ENCODE results near the gene CD72.
"Not testable (repeated sequence)": the region's sequence is repeated elsewhere in the genome, so short reads cannot be mapped to it uniquely, and the experiment has no call there.

CD72 gene

DNA sequence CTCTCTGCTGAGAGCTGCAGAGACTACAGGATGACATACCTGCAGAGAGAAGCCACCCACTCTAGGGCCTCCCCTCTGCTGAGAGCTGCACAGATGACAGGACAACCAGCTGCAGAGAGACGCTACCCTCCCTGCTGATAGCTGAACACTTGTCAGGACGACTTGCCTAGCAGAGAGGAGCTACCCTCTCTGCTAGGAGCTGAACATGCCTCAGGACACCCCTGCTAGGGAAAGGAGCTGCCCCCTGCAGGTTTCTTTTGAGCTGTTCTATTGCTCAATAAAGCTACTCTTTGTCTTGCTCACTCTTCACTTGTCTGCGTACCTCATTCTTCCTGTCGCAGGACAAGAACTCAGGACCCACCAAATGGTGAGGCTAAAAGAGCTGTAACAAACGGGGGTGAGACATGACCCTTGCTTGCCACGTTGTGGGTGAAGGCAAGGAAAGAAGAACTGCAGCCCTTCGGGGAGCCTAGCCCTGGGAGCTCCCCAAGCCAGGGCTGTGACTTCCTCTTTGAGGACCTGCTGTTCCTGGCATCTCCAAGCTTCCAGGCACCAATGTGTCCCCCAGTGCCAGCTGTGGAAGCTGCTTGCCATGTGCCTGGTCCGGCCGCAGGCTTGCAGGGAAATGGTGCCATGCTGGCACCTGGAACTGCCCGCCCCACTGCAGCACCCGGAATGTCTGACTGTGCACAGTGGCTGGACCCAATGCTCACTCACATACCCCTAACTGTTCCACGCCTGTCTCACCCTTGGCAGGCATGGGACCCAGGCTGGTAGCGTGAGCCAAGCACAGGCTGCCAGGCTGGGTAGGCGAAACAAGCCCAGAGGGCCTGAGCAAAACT is 18.2 kb downstream of the CD72 start:
- DNase-seq, result no peak
- TF ChIP-seq POLR2A (IDR thresholded peaks at IDR 0.05; ENCODE audit: low read length) (no peak), GATA1 (IDR thresholded peaks at IDR 0.05; ENCODE audit: low read depth, low read length) (no peak)

DNA sequence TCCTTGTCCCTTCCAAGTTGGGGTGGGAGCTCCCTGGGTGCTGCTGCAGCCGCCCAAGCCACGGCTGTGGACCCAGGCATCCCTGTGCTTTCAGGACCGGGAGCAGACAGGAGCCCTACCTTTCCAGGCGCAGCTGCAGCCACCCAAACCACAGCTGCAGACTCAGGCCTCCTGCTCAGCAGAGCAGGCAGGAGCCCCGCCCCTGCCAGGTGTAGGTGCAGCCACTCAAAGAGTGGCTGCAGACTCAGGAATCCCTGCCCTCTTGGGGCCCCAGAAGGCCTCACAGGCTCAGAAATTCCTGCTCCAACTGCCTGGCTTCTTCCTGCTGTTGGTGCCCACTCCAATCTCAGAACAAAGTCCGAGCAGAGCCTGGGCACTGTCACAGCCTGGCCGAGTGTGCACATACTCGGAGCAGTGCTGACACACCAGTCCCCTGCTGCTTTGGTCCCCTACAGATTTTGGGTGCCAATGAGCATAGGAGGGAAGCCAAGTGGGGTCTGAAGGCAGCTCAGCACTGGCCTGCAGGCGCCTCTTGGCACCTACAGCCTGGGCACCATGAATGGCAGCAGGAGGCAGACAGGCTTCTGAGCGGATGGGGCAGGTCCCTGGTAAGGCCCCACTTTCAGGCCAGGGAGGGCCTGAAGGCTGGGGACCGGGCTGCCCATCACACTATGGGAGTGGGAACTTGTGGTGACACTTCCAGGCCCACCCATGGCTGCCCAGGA is 19.2 kb downstream of the CD72 start:
- TF ChIP-seq POLR2A (IDR thresholded peaks at IDR 0.05; ENCODE audit: low read length), result no peak
- no peak for DNase-seq

DNA sequence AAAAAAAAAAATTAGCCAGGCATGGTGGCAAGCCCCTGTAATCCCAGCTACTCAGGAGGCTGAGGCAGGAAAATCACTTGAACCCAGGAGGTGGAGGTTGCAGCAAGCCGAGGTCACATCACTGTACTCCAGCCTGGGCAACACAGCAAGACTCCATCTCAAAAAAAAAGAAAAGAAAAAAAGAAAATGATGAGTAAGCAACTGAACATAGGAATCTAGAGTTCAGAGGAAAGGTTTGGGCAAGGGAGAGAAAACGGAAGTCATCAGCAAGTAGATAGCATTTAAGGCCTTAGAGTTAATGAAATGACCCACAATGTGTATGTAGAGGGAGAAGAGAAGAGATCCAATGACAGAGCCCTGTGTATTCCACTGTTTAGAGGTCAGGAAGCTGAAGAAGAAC is 21.3 kb downstream of the CD72 start:
- DNase-seq, result not testable (repeated sequence)

DNA sequence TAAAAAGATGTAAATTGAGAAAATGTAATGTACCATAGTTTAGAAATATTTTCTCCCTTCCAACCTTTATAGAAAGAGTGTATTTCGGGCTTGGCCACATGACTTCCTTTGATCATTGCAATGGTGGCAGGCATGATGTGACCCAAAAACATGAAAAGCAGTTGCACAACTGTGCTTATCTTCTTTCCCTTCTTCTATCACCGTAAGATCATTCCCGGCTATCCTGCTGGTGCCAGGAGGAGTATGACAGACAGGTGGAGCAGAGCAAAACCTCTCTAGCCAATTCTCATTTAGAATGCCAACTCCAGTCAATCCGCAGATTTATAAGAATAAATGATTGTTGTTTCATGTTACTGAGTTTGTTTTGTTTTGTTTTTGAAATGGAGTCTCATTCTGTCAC is 23.7 kb downstream of the CD72 start:
- TF ChIP-seq GATA1 (IDR thresholded peaks at IDR 0.05; ENCODE audit: low read depth, low read length) (no peak), POLR2A (IDR thresholded peaks at IDR 0.05; ENCODE audit: low read length) (no peak)
- DNase-seq, result no peak

DNA sequence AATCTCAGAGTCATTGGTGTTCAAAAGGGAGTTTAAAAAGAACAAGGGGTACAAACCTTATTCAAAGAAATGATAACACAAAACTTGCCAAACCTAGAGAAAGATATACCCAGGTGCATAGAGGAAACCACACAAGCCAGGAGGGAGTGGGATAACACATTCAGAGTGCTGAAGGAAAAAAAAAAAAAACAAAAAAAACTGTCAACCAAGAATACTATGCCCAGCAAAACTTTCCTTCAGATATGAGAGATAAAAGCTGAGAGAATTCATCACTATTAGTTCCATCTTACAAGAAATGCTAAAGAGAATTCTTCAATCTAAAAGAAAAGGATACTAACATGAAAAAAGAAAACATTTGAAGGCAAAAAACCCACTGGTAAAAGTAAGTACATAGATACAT is 24.6 kb downstream of the CD72 start:
- TF ChIP-seq GATA1 (IDR thresholded peaks at IDR 0.05; ENCODE audit: low read depth, low read length) (no peak), POLR2A (IDR thresholded peaks at IDR 0.05; ENCODE audit: low read length) (no peak)
- no peak for DNase-seq

DNA sequence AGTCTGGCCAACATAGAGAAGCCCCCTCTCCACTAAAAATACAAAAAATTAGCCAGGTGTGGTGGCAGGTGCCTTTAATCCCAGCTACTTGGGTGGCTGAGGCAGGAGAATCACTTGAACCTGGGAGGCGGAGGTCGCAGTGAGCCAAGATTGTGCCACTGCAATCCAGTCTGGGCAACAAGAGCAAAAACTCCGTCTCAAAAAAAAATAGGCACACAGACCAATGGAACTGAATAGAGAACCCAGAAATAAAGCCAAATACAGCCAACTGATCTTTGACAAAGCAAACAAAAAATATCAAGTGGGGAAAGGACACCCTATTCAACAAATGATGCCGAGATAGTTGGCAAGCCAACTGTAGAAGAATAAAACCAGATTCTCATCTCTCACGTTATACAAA is 29.7 kb downstream of the CD72 start:
- DNase-seq, result not testable (repeated sequence)

DNA sequence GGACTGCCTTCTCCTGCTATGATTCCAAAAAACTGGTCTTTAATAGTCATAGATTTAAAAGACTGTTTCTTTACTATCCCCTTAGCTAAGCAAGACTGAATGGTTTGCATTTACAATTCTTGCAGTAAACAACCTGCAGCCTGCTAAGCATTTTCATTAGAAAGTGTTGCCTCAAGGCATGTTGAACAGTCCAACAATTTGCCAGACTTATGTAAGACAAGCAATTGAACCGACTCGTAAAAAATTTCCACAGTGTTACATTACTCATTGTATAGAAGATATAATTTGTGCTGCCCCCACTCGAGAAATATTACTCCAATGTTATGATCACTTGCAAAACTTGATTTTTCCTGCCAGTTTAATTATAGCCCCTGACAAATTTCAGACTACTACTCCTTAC is 33.5 kb downstream of the CD72 start:
- DNase-seq, result not testable (repeated sequence)

DNA sequence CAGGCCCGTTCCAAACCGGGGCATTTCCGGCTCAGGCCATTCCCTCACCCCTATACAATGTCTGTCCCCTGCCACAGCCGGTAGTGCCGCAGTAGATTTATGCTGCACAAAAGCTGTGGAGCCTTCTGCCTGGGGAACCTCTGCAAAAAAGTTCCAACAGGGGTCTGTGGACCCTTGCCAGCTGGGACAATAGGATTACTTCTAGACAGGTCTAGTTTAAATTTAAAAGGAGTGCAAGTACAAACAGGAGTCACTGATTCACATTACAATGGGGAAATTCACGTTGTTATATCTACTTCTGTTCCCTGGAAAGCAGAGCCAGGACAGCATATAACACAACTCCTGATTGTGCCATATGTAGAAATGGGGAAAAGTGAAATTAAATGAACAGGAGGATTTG is 34.7 kb downstream of the CD72 start:
- not testable (repeated sequence) for DNase-seq

DNA sequence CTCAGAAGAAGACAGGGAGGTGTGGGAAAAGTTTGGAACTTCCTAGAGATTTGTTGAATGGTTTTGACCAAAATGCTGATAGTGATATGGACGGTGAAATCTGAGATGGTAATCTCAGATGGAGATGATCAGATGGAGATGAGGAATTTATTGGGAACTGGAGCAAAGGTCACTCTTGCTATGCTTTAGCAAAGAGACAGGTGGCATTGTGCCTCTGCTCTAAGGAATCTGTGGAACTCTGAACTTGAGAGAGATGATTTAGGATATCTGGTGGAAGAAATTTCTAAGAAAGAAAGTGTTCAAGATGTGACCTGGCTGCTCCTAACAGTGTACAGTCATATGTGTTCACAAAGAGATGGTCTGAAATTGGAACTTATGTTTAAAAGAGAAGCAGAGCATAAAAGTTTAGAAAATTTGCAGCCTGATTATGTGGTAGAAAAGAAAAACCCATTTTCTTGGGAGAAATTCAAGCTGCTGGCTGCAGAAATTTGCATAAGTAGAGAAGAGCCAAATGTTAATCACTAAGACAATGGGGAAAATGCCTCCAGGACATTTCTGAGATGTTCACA is 38.5 kb downstream of the CD72 start:
- not testable (repeated sequence) for DNase-seq

DNA sequence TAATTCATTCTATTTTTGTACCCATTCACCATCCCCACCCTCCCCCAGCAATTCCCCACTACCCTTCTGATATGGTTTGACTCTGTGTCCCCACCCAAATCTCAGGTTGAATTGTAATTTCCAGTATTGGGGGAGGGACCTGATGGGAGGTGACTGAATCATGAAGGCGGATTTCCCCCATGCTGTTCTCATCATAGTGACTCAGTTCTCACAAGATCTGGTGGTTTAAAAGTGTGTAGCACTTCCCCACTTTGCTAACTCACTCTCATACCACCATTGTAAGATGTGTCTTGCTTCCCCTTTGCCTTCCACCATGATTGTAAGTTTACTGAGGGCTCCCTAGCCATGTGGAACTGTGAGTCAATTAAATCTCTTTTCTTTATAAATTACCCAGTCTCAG is 39.1 kb downstream of the CD72 start:
- DNase-seq, result no peak
- TF ChIP-seq GATA1 (IDR thresholded peaks at IDR 0.05; ENCODE audit: low read depth, low read length), result no peak
- no peak for TF ChIP-seq POLR2A (IDR thresholded peaks at IDR 0.05; ENCODE audit: low read length)

DNA sequence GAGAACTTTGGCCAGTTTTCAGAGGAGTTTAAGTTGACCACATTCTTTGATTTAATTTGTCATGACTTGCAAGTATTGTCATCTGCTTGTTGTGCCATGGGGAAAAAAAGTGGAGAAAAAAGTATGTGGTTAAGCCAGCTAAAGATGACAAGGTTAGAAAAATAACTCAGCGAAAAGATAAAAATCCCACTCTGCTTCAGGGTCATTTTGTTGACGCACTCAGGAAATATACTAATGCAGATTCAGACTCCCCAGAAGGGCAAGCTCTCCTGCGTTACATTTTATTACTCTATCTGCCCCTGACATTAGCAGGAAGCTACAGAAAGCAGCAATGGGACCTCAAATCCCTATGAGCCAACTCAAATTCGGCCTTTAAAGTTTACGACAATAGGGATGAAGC is 40.7 kb downstream of the CD72 start:
- DNase-seq, result no peak
- TF ChIP-seq GATA1 (IDR thresholded peaks at IDR 0.05; ENCODE audit: low read depth, low read length) (no peak), POLR2A (IDR thresholded peaks at IDR 0.05; ENCODE audit: low read length) (no peak)

DNA sequence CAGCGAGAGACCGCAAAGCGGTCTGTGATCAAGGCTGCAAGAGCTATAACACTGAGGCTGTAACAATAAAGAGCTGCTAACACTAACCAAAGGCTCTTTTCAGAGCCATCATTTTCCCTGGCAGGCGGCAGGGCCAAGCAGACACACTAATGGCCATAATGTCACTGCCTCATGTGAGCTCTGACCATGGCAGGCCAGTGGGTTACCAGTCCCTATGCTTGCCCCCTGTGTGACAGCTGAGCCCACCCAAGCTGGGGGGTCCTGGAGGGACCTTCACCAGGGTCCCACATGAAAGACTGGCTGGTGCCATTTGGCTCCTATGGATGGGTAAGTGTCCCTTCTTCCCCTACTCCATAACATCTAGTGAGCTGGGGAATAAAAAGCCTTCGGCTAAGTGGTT is 42.7 kb downstream of the CD72 start:
- TF ChIP-seq GATA1 (IDR thresholded peaks at IDR 0.05; ENCODE audit: low read depth, low read length) (no peak), POLR2A (IDR thresholded peaks at IDR 0.05; ENCODE audit: low read length) (no peak)
- DNase-seq, result no peak

DNA sequence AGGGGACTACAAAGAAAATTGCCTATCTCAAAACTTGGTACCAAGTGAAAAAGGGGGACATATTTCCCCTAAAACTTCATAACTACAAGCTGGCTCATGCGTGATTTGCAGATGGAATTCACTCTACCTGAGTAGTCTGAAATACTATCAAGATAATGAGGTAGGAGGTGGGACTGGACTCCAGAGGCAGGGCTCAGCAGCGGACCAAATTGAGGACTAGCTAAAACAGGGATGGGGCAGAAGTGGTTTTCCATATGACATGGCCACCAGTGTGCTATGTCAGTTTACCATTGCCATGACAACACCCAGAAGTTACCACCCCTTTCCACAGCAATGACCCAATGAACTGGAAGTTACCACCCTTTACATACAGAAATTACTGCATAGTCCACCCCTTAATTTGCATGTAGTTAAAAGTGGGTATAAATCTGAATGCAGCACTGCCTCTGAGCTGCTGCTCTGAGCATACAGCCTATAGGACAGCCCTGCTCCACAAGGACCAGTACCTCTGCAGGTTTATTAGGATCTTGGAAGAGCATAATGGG is 43.6 kb downstream of the CD72 start:
- DNase-seq, result no peak
- TF ChIP-seq POLR2A (IDR thresholded peaks at IDR 0.05; ENCODE audit: low read length) (no peak), GATA1 (IDR thresholded peaks at IDR 0.05; ENCODE audit: low read depth, low read length) (no peak)

DNA sequence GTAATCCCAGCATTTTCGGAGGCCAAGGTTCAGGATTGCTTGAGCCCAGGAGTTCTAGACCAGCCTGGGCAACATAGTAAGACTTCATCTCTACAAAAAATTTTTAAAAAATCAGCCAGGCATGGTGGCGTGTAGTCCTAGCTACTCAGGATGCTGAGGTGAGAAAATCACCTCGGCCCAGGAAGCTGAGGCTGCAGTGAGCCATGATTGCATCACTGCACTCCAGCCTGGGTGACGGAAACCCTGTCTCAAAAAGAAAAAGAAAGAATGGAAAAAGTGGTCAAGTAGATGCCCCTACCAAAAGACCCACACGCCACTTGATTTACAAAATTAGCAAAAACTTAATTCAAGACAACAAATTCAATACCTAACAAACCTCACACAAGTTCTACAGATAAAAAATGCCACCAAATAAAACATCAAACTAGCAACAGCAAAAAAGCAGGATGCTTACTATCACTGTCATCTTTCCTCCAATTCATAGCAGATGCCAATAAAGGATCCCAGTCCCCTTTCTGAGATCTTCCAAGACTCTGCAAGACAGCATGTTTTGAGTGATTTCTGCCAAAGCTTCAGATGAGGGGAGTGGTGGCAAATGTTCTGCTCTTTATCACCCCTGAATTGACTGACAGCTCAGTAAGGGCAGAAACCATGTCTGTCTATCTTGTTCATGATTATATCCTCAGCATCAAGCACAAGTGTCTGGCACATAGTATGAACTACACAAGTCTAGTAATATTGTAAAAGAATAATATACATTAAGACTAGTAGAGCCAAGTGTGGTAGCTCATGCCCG is 47.3 kb downstream of the CD72 start:
- DNase-seq, result no peak

More for the DNA sequence above, 47.3 kb downstream of the CD72 start:
- TF ChIP-seq GATA1 (IDR thresholded peaks at IDR 0.05; ENCODE audit: low read depth, low read length), result no peak
- TF ChIP-seq POLR2A (IDR thresholded peaks at IDR 0.05; ENCODE audit: low read length), result no peak
